Endodermal cell (in vitro differentiated cells): ENCODE data around the gene CX3CL1. TPM values are rescaled to one million over a fixed set of nuclear protein-coding genes. Genes with fewer than 3 reads are reported as not detected.

ENCODE experiments used
- DNase-seq: peaks from one replicate; pipeline ENCODE4 v3.0.0-alpha.2; 2017
- H3K27ac ChIP-seq: 2 replicates; pipeline ENCODE4 v1.5.1; 2013; ENCODE audit warnings: mild to moderate bottlenecking, low read depth, low read length, moderate library complexity
- H3K27me3 ChIP-seq: 2 replicates; pipeline ENCODE4 v1.6.1; 2013; ENCODE audit warnings: mild to moderate bottlenecking, low read length, moderate library complexity; ENCODE audit not compliant: insufficient read depth, control insufficient read depth, poor library complexity, severe bottlenecking
- H3K36me3 ChIP-seq: 2 replicates; pipeline ENCODE4 v1.7.0; 2013; ENCODE audit warnings: mild to moderate bottlenecking, low read length, moderate library complexity; ENCODE audit not compliant: control insufficient read depth, insufficient read depth
- H3K4me1 ChIP-seq: one replicate; pipeline ENCODE4 v1.7.0; 2013; ENCODE audit warnings: low read length; ENCODE audit not compliant: control insufficient read depth, insufficient read depth
- H3K4me3 ChIP-seq: 2 replicates; pipeline ENCODE4 v1.5.1; 2013; ENCODE audit warnings: mild to moderate bottlenecking, low read length, moderate library complexity
- H3K9ac ChIP-seq: 2 replicates; pipeline ENCODE4 v1.6.1; 2013; ENCODE audit warnings: mild to moderate bottlenecking, low read length, moderate library complexity; ENCODE audit not compliant: poor library complexity, severe bottlenecking; ENCODE audit errors: extremely low read depth
- H3K9me3 ChIP-seq: 2 replicates; pipeline ENCODE4 v1.6.1; 2013; ENCODE audit warnings: mild to moderate bottlenecking, low read length, moderate library complexity; ENCODE audit not compliant: control insufficient read depth
- H3K27ac Mint-ChIP-seq: 2 replicates; pipeline ENCODE4 v1.8.0; 2020; ENCODE audit warnings: mixed read lengths
- H3K27me3 Mint-ChIP-seq: 2 replicates; pipeline ENCODE4 v1.8.0; 2021; ENCODE audit warnings: mild to moderate bottlenecking, mixed read lengths; ENCODE audit not compliant: insufficient read depth
- H3K36me3 Mint-ChIP-seq: 2 replicates; pipeline ENCODE4 v1.8.0; 2020; ENCODE audit warnings: low read depth, mixed read lengths
- H3K4me1 Mint-ChIP-seq: 2 replicates; pipeline ENCODE4 v1.8.0; 2020; ENCODE audit warnings: mixed read lengths
- H3K4me3 Mint-ChIP-seq: 2 replicates; pipeline ENCODE4 v1.8.0; 2020; ENCODE audit warnings: mild to moderate bottlenecking, moderate library complexity, mixed read lengths
- H3K9me3 Mint-ChIP-seq: 2 replicates; pipeline ENCODE4 v1.8.0; 2020; ENCODE audit warnings: mild to moderate bottlenecking, mixed read lengths
- WGBS, 2 experiments: methylation state at CpG; one replicate each; pipeline versions ENCODE4 v1.1.5 to v1.1.7; 2013; ENCODE audit warnings: missing lambda C conversion rate in 2 of 2, mixed read lengths in 1 of 2; ENCODE audit not compliant: insufficient coverage in 1 of 2, insufficient read length in 1 of 2; 5-methylcytosine and 5-hydroxymethylcytosine counted together
- total RNA-seq, 2 donors: library from RNA; stranded (reverse); fragmentation: NEBNext Ultra II Directional in 1 of 2; extraction: Animal tissue kit (Norgen Biotek cat#: 25700) in 1 of 2; gene quantifications; 2 replicates in 1 of 2; 3 replicates in 1 of 2; pipeline ENCODE4 v1.2.1, GENCODE V29; 2021
- TF ChIP-seq, protein P1 (sequence below): fragments of 200-600 bp; sonication (generic); conservative IDR thresholded peaks from 2 replicates; pipeline ENCODE4 v1.5.0; 2021; ENCODE audit warnings: antibody characterized with exemption, mild to moderate bottlenecking

Gene CX3CL1
- total RNA-seq, 2 donors from 2014 or later: 0.18 to 1.0 TPM

GRCh38 chr16:57427824-57428223 lies 55.5 kb downstream of the CX3CL1 start:
- H3K9ac ChIP-seq: no peak overlapping the region
- peaks cover 47% of the 10 kb centered on the region for H3K36me3 Mint-ChIP-seq
- H3K4me1 ChIP-seq: peaks cover 4% of the 10 kb centered on the region
- no peak for DNase-seq
- H3K9me3 ChIP-seq: no peaks in the 10 kb centered on the region
- no peak overlapping the region for H3K27ac ChIP-seq
- H3K36me3 ChIP-seq: peaks cover 49% of the 10 kb centered on the region
- no peak overlapping the region for H3K4me3 Mint-ChIP-seq
- TF ChIP-seq, protein P1, sequence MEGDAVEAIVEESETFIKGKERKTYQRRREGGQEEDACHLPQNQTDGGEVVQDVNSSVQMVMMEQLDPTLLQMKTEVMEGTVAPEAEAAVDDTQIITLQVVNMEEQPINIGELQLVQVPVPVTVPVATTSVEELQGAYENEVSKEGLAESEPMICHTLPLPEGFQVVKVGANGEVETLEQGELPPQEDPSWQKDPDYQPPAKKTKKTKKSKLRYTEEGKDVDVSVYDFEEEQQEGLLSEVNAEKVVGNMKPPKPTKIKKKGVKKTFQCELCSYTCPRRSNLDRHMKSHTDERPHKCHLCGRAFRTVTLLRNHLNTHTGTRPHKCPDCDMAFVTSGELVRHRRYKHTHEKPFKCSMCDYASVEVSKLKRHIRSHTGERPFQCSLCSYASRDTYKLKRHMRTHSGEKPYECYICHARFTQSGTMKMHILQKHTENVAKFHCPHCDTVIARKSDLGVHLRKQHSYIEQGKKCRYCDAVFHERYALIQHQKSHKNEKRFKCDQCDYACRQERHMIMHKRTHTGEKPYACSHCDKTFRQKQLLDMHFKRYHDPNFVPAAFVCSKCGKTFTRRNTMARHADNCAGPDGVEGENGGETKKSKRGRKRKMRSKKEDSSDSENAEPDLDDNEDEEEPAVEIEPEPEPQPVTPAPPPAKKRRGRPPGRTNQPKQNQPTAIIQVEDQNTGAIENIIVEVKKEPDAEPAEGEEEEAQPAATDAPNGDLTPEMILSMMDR: no peak
- peaks cover 20% of the 10 kb centered on the region for H3K4me1 Mint-ChIP-seq
- H3K27ac Mint-ChIP-seq: peak overlapping the region; percentile 39
- H3K4me3 ChIP-seq: no peak overlapping the region
- H3K27me3 Mint-ChIP-seq: peaks cover 19% of the 10 kb centered on the region
- H3K9me3 Mint-ChIP-seq: no peaks in the 10 kb centered on the region
- peaks cover 15% of the 10 kb centered on the region for H3K27me3 ChIP-seq

DNA sequence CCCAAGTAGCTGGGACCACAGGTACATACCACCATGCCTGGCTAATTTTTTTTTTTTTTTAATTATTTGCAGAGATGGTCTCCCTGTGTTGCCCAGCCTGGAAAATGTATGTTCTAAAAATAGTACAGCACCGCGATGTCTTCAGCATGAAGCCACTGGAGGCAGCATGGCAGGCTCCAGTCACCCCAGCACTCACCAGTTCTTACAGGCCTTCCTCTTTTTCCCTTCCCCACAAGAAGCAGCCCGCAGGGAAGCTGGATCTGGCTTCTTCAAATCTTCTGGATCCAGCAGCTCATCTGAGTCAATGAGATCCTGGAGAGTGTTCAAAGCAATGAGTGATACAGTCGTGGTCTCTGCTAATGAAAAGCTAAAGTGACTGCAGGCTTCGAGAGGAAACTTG lies 58.7 kb downstream of the CX3CL1 start:
- H3K9me3 Mint-ChIP-seq: no peaks in the 10 kb centered on the region
- H3K36me3 ChIP-seq: peaks cover 80% of the 10 kb centered on the region
- 93 to 100% methylated on average over 4 to 5 of the region's 5 CpGs for WGBS, 2 experiments
- DNase-seq: no peak
- H3K9ac ChIP-seq: no peak overlapping the region
- no peak overlapping the region for H3K27ac ChIP-seq
- no peak overlapping the region for H3K27ac Mint-ChIP-seq
- TF ChIP-seq, protein P1: no peak
- H3K4me3 Mint-ChIP-seq: no peak overlapping the region
- peaks cover 4% of the 10 kb centered on the region for H3K27me3 Mint-ChIP-seq
- H3K36me3 Mint-ChIP-seq: peaks cover 72% of the 10 kb centered on the region
- H3K4me1 ChIP-seq: peaks cover 4% of the 10 kb centered on the region
- no peaks in the 10 kb centered on the region for H3K9me3 ChIP-seq
- no peak overlapping the region for H3K4me3 ChIP-seq
- no peaks in the 10 kb centered on the region for H3K27me3 ChIP-seq
- peaks cover 20% of the 10 kb centered on the region for H3K4me1 Mint-ChIP-seq

DNA sequence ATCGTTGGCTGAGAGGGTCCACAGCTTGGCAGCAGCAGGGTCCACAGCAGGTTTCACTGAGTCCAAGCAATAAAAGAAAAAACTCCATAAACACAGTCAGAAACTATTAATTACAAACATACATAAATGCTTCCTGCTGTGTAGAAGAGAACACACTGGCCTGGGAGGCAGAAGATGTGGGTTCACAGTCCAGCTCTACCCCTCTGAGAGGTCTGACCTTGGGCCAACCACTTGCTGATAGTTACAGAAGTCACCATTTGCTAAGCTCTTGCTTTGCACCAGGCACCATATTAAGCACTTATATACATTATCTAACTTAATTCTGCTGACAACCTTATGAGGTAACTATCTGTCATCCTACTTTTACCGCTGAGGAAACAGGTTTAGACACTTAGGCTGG lies 60.2 kb downstream of the CX3CL1 start:
- 94 to 100% methylated on average over 1 to 2 of the region's 2 CpGs for WGBS, 2 experiments
- Mint-ChIP-seq H3K36me3 (peaks cover 76% of the 10 kb centered on the region), H3K27me3 (peaks cover 4% of the 10 kb centered on the region), H3K4me1 (peaks cover 15% of the 10 kb centered on the region), H3K27ac (no peak overlapping the region), H3K4me3 (no peak overlapping the region), H3K9me3 (no peaks in the 10 kb centered on the region)
- DNase-seq: no peak
- Histone ChIP-seq H3K4me3 (no peak overlapping the region), H3K9ac (no peak overlapping the region), H3K9me3 (no peaks in the 10 kb centered on the region), H3K27me3 (no peaks in the 10 kb centered on the region), H3K27ac (no peak overlapping the region), H3K4me1 (peaks cover 4% of the 10 kb centered on the region), H3K36me3 (peaks cover 86% of the 10 kb centered on the region)
- TF ChIP-seq, protein P1: no peak
